ENCODE data around the gene ABCF2.

ABCF2 gene

DNA sequence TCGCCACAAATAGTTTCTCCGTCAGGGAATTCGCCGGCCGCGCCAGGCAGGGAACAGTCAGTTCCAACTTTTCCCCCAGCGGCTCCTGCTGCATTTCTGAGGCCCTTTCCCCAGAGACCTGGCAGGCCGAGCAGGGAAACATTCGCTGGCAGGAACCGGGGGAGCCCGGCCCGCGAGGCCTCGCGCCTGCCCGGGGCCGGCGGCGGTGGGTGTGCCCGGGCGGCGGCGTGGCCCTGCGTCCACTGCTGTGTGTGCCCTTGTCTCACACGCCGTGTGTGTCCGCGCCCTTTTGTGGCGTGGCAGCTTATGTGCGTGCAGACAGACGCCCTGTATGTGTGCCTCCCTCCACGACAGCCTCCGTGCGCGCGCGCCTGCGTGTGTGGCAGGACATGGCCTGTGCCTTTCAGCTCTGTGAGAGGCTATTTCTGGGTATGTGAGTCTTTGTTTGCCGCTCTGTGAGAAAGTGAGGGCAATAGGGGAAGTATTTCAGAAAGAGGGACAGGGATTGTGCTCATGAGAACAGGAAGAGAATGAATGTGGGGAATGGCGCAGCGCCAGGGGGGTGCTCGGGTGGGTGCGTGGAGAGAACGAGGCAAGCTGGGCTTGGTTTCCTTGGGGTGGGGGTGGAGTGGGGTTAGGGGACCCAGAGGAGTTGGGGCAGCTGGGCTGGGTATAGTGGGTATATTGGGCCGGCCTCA lies 22.2 kb upstream of the ABCF2 start:
- TF ChIP-seq GATA2 (IDR thresholded peaks at IDR 0.05; ENCODE audit: low read depth, low read length) (no peak), GATA3 (IDR thresholded peaks at IDR 0.05; ENCODE audit: low read depth, low read length) (no peak)

DNA sequence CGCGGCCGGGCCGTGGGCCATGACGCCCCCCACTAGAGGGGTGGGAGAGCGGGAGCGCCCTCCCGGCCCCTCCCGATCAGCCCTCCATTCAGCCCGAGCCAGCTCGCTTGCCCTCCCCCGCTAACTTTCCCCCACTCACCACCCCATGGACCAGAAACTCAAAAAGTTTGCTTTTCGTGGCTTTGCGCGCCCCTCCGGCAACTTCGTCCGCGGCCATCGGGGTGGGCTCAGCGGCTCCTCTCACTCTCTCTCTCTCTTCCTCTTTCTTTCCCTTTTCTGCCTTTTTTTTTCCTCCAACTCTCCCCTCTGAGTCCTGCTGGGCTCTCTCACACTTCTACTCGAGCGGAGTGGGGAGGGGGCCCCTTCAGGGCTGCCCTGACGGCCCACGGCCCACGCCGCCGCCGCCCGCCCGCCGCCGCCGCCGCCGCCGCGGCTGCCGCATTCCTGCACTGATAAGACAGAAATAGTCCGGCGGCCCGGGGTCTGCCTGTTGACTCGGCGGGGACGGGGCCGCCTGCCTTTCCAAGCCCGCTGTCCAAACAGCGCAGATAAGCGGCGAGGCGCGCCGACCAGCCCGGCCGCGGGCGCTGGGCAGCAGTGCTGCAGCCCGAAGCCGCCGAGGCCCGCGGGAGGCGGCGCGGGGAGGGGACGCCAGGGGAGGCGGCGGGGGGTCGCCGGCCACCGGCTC lies 21.5 kb upstream of the ABCF2 start, which contains the start of gene SMARCD3:
Gene SMARCD3 (minus strand): TSS at position 349 of the 688 bp plus-strand sequence. CDS start 132 bp downstream, at position 217.
- TF ChIP-seq GATA3 (IDR thresholded peaks at IDR 0.05; ENCODE audit: low read depth, low read length) (no peak), GATA2 (IDR thresholded peaks at IDR 0.05; ENCODE audit: low read depth, low read length) (peak; percentile 45)

DNA sequence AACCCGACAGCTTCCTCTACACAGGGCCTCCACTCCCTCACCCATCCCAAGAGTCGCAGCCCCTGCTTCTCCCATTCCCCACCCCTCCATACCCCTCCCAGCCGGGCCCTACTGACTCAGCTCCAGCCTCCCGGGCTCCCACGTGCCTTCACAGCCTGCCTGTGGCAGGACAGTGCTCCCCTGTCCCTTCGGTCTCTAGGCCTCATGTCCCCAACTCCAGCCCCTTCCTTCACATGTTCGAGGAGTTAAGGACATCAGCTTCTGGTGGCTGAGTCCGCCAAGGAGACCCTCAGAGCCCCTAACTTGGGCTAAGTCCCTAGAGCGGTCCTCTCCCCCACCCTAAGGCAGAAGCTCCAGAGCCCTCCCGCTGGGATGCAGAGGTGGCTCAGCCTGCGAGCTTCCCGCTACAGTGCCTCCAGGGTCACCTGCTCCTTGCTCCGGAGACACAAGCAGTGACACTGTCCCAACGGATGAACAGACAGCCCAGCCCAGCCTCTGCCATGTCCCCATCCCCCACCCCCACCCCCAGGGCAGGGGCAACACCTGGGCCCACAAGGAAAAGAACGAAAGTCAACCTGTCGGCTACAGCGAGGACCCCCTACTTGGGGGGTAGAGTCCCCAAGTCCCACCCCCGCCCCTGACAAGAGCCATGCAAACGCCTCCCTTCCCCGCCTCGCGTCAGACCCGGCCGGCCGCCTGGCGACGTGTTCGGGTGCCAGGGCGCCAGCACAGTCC lies 20.8 kb upstream of the ABCF2 start:
- no peak for TF ChIP-seq GATA3 (IDR thresholded peaks at IDR 0.05; ENCODE audit: low read depth, low read length)
- TF ChIP-seq GATA2 (IDR thresholded peaks at IDR 0.05; ENCODE audit: low read depth, low read length) = no peak

DNA sequence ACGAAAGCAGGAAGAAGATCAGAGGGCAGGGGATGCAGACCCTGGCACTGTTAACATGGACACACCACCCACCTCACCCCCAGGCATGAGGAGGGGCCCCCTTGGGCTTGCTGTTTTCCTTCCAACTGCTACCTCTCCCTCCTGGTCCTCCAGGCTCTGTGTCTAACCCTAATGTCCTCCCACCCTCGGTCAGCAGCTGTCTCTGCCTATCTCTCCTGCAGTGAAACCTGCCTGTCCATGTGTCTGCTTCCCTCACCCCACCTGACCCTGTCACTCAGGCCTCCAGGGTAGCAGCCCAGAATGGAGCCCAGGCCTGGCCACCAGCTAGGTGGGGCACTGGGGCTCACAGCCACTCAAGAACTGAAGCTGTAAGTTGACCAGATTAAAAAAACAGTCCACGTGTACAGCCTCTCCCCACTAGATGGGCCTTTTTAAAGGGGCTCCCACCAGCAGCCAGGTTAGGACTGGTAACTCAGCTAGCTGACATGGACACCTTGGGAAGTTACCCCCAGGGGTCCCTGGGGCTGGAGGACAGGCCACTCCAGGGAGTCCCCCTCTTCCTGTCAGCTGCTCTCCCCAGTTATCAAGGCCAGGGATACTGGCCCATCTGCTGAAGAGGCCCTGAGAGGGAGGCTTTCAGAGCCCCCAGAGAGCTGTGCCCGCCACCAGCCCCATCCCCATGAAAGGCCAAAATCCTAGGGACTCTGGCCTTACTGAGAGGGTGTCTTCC lies 20.0 kb upstream of the ABCF2 start:
- no peak for TF ChIP-seq GATA2 (IDR thresholded peaks at IDR 0.05; ENCODE audit: low read depth, low read length)
- TF ChIP-seq GATA3 (IDR thresholded peaks at IDR 0.05; ENCODE audit: low read depth, low read length) = no peak

DNA sequence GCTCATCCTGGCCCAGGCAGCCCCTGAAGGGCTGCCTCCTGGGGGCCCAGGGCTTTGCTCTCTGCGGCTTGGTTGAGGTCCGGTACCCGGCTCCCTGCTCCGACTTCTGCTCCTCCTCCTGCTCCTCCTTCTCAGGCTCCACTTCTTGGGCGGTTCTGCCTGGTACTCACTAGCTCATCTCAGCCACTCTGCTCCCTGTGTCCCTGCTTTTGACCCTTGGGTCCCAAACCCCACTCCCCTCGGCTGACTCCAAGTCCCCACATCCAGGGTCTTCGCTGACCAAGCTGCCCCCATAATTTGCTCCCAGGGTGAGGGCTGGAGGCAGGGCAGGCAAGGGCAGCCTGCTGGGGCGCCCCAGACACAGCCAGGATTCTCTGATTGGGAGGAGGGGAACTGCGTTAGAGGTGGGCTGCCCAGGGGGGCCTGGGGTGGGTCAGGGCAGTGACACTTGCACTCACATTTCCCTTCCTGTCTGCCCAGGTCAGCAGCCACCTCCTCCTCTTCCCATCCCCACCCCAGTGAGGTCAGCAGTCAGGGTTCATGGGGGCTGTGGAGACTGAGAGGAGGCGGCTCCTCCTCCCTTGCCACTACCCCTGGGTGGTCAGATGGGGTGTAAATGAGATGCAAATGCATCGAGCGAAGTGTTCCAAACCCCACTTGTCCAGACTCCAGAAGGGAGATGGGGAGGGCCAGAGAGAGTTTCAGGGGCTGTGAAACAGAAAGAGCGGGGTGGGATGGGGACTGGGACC lies 19.3 kb upstream of the ABCF2 start:
- no peak for TF ChIP-seq GATA3 (IDR thresholded peaks at IDR 0.05; ENCODE audit: low read depth, low read length)
- TF ChIP-seq GATA2 (IDR thresholded peaks at IDR 0.05; ENCODE audit: low read depth, low read length) = no peak

DNA sequence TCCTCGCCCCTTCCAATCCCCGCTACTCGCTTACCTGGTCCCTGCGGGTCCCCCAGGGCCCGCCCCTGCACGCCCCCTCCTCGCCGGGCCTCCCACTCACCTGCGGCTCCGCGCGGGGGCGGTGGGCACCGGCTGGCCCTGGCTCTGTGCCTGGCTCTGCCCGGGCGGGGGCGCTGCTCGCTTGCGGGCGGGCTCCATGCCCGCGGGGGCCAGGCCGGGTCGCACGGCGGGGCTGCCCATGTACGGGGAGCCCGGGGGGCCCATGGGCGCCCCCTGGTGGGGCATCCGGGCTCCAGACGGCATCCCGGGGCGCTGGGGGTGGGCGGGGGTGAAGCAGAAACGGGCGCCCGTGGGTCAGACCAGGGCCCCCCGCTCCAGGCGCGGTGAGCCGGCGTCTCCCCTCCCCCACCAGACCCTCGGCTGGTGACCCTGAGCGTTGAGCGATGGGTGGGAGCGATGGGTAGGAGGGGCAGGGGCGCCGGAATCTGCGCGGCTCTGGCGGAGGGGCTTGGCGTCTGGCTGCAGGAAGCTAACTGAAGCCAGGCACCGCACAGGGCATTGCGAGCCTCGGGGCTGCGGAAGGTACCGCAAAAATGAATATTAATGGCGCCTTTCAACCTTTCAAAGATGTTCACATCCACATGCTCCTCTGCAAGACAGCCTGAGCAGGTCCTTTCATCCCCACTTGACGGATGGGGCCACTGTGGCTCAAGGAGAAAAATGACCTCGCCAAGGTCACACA lies 18.5 kb upstream of the ABCF2 start:
- TF ChIP-seq GATA2 (IDR thresholded peaks at IDR 0.05; ENCODE audit: low read depth, low read length) = no peak
- TF ChIP-seq GATA3 (IDR thresholded peaks at IDR 0.05; ENCODE audit: low read depth, low read length) = no peak

DNA sequence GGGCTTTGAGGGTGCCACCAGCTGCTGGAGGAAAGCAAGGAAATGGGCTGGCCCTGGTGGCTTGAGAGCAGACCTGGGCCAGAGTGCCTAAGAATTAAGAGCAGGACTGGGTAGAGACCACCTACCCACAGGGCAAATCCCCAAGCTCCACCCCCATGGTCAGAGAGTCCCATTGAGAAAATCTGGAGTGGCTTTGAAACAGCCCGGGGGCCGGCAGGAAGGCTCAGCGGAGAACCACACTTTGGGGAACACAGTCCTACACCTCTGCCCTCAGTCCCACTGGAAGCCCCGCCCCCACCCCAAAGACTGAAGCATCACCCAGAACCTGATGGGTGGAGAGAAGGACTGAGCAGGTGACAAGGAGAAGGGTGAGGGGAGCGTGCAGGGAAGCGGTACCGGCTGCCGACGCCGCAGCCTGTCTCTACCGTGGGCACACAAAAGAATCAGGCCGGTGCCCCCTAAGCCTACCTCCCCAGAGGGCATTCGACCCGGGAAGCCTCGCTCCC lies 17.9 kb upstream of the ABCF2 start:
- TF ChIP-seq GATA2 (IDR thresholded peaks at IDR 0.05; ENCODE audit: low read depth, low read length) (no peak), GATA3 (IDR thresholded peaks at IDR 0.05; ENCODE audit: low read depth, low read length) (no peak)

DNA sequence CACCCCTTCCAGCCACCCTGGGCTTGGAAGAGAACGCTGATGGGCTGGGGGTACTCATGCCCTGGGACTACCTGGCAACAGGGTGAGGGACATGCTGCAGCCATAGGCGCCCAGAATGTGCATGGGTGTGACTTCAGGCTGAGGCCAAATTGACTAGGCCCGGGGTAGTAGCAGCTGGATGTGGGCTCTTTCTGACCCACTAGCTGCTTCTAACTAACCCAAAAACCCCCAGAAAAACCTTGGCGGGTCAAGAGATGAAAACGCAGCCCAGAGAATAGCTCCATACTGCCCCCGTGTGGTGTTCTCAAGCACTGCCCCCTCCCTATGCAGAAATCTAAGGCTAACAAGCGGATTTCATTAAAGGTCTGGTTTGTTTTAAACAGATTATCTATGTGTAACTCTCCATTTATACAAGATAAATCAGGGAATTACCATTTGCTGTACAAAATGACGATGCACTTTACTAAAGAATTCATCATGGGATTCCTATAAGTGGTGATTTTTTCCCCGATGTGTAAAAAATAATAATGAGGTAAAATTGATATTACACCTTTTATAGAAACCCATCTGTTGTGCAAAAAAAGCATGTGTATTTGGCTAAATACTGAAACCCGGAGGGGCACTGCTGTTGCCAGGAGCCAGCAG lies 17.3 kb upstream of the ABCF2 start:
- TF ChIP-seq GATA3 (IDR thresholded peaks at IDR 0.05; ENCODE audit: low read depth, low read length) (no peak), GATA2 (IDR thresholded peaks at IDR 0.05; ENCODE audit: low read depth, low read length) (no peak)

DNA sequence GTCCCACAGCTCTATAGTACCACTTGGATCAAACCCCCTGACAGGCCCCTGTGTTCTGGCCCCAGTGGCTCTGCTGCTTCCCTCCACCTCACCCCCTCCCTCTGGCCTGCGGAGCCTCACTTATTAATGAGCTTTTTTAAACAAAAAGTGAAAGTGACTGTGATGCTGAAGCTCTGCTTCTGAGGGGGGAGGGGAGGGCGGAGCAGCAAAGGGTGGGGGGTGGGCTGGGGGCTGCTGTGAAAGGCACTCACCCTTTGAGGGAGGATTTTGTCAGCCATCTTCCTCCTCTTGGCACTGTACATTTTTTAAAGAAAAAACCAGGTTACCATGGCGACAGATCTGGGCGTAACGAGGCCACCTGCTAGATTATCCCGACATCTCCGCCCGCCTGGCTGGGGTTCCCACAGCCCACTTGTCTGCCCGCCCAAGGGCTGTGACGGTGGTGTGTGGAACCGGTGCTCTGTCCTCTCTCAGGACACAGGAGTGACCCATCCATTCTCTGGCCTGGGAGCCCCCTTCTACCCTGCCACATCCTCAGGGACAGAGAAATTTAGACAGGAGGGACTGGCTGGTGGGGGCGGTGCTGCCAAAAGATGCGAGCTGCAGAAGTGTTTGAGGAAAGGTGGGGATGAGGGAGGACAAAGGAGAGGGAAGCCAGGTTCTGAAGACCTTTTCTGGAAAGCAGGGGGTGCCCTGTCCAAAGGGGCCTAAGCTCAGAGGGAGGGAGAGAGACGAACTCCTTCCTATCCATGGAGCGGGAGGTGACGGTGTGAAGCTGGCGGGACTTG lies 16.6 kb upstream of the ABCF2 start:
- TF ChIP-seq GATA3 (IDR thresholded peaks at IDR 0.05; ENCODE audit: low read depth, low read length) (no peak), GATA2 (IDR thresholded peaks at IDR 0.05; ENCODE audit: low read depth, low read length) (no peak)

DNA sequence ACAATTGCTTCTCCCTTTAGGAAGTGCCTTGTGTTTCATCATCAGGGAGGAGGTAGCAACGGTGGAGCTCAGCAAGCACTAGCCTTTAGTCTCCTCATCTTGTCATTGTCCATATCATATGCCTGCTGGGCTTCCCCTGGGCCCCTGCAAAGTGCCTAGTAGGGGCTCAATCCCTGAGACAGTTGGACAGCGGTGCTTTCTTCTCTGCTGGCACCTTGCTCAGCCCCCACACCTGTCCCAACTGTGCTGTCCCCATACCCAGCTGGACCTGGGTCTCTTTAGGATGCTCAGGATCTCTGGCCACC lies 16.0 kb upstream of the ABCF2 start:
- TF ChIP-seq GATA3 (IDR thresholded peaks at IDR 0.05; ENCODE audit: low read depth, low read length) (no peak), GATA2 (IDR thresholded peaks at IDR 0.05; ENCODE audit: low read depth, low read length) (no peak)

DNA sequence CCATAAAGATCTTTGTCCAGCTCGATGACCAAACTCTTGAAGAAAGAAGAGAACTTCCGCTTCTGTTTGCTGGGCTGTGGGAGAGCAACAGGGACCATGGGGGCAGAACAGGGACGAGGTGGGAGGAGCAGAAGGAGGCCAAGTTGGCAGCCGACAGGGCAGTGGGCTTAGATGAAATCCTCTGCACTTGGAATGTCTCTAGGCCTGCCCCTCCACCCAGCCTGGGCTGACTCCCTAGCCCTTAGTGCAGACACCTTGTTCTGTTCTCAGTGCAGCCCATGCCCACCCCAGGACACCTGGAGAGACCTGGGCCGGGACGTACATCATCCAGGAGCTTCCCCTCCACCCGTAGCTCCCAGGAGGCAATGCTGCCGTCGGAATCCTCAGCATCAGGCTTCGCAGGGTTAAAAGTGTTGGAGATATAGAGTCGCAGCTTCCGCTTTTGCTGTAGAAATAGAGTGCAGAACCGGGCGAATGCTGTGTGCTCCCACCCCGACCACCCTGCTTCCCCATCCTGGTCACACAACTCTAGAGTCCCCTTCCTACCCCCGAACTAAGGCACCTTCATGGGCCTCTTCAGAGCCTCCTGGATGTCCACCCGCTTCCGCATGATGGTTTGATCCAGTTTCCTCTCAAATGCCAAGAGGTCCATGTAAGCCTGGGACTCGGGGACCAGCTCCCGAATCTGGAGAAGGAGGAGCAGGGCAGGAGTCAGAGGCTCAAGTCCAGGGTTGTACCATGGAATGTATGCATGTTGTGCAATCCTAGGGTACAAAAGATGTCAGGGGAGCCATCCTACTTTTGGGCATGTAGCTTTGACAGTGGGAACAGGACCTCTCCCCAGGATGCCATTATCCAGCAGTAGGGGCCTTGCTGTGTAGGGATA lies 15.4 kb upstream of the ABCF2 start:
- no peak for TF ChIP-seq GATA2 (IDR thresholded peaks at IDR 0.05; ENCODE audit: low read depth, low read length)
- TF ChIP-seq GATA3 (IDR thresholded peaks at IDR 0.05; ENCODE audit: low read depth, low read length) = no peak

Measured in SH-SY5Y (cell line).